ENCODE results near the gene ZNF611. TPM values are rescaled to one million over a fixed set of nuclear protein-coding genes. Genes with fewer than 3 reads are reported as not detected.
A peak's percentile ranks its signal among the peaks of the same experiment; 100 is the strongest.
"Not testable (repeated sequence)": the region's sequence is repeated elsewhere in the genome, so short reads cannot be mapped to it uniquely, and the experiment has no call there.

ZNF611 gene
- 20.4 TPM for total RNA-seq

GRCh38 chr19:52734893-52735661, at the start of gene ZNF611:
Gene ZNF611, minus strand, starts transcription at chr19:52735044. Its CDS starts 19,150 bp downstream, at chr19:52715894.
- FAIRE-seq: peak; percentile 51
- peak; percentile 82 to 89 for DNase-seq (ENCODE audit: low spot score in 2 of 2)

GRCh38 chr19:52782864-52783263, 48.0 kb upstream of the ZNF611 start:
- not testable (repeated sequence) for DNase-seq (ENCODE audit: low spot score in 2 of 2); FAIRE-seq

GRCh38 chr19:52778811-52779210, 44.0 kb upstream of the ZNF611 start:
- no peak for FAIRE-seq
- no peak for DNase-seq (ENCODE audit: low spot score in 2 of 2)

GRCh38 chr19:52756447-52756846, 21.6 kb upstream of the ZNF611 start:
- FAIRE-seq; DNase-seq (ENCODE audit: low spot score in 2 of 2): not testable (repeated sequence)

- DNase-seq (ENCODE audit: low spot score in 2 of 2): no peak
- FAIRE-seq: no peak
Measured at GRCh38 chr19:52749780-52750179, 14.9 kb upstream of the ZNF611 start.

GRCh38 chr19:52748336-52748950, 13.6 kb upstream of the ZNF611 start:
- FAIRE-seq (no peak), DNase-seq (ENCODE audit: low spot score in 2 of 2) (peak in 1 of 2 donors; percentile 24)

- not testable (repeated sequence) for FAIRE-seq; DNase-seq (ENCODE audit: low spot score in 2 of 2)
Measured at GRCh38 chr19:52745919-52746318, 11.1 kb upstream of the ZNF611 start.

- FAIRE-seq (no peak), DNase-seq (ENCODE audit: low spot score in 2 of 2) (no peak)
Measured at GRCh38 chr19:52743091-52743490, 8.2 kb upstream of the ZNF611 start.

GRCh38 chr19:52742516-52742915, 7.7 kb upstream of the ZNF611 start:
- no peak for DNase-seq (ENCODE audit: low spot score in 2 of 2)
- no peak for FAIRE-seq

- DNase-seq (ENCODE audit: low spot score in 2 of 2) (no peak), FAIRE-seq (no peak)
Measured at GRCh38 chr19:52741951-52742485, 7.2 kb upstream of the ZNF611 start.

- DNase-seq (ENCODE audit: low spot score in 2 of 2); FAIRE-seq: not testable (repeated sequence)
Measured at GRCh38 chr19:52741371-52741770, 6.5 kb upstream of the ZNF611 start.

- no peak for DNase-seq (ENCODE audit: low spot score in 2 of 2)
- FAIRE-seq: no peak
Measured at GRCh38 chr19:52739576-52739975, 4.7 kb upstream of the ZNF611 start.

GRCh38 chr19:52735734-52736133, 890 bp upstream of the ZNF611 start:
- no peak for FAIRE-seq
- peak in 1 of 2 donors; percentile 52 for DNase-seq (ENCODE audit: low spot score in 2 of 2)

- FAIRE-seq: no peak
- no peak for DNase-seq (ENCODE audit: low spot score in 2 of 2)
Measured at GRCh38 chr19:52734331-52734892, 432 bp downstream of the ZNF611 start.

- not testable (repeated sequence) for DNase-seq (ENCODE audit: low spot score in 2 of 2); FAIRE-seq
Measured at GRCh38 chr19:52726051-52726450, 8.8 kb downstream of the ZNF611 start.

- DNase-seq (ENCODE audit: low spot score in 2 of 2) (no peak), FAIRE-seq (no peak)
Measured at GRCh38 chr19:52725528-52725961, 9.3 kb downstream of the ZNF611 start.

- FAIRE-seq (no peak), DNase-seq (ENCODE audit: low spot score in 2 of 2) (no peak)
Measured at GRCh38 chr19:52724701-52725514, 9.9 kb downstream of the ZNF611 start.

- not testable (repeated sequence) for FAIRE-seq; DNase-seq (ENCODE audit: low spot score in 2 of 2)
Measured at GRCh38 chr19:52723907-52724598, 10.8 kb downstream of the ZNF611 start.

Measured in frontal cortex (tissue), 4 donors.